Measurements from ENCODE around the gene OSBPL10.

OSBPL10 gene

DNA sequence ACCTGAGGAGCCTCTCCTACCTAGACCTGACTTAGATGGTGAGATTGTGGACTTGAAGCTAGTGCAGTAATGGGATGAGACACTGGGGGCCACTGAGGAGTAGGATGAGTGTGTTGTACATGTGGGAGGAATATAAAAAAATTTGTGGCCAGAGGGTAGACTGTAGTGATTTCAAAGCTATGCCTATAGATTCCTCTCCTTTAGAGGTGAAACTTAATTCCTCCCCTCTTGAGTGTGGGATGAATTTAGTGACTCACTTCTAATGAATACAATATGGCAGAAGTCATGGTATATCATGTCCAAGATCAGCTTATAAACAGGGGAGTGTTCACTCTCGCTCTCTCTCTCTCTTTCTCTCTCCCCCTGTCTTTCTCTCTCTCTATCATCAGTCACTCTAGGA, 7.2 kb upstream of the OSBPL10 start:
- H3K79me2 ChIP-seq (ENCODE audit: insufficient read depth, low read length), result no peaks in the 10 kb centered on the region

DNA sequence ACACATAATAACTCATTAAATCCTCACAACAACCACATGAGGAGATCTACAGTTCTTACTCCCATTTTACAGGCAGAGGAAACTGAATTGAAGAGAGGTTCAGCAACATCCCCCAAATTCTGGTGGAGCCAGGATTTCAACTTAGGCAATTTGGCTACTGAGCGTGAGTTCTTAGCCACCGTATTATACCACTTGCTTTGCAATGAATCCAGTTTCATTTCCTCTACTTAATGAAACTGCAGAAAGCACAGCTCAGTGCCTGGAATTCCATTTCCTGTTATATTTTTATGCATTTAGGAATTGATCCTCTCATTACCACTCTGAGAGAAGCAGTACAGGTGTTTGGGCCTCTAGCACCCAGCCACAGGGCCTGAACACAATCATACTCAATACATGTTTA, 4.8 kb upstream of the OSBPL10 start:
- H3K36me3 ChIP-seq (ENCODE audit: insufficient read depth, low read length), result no peaks in the 10 kb centered on the region
- no peaks in the 10 kb centered on the region for H3K79me2 ChIP-seq (ENCODE audit: insufficient read depth, low read length)
- H3K9me2 ChIP-seq (replicated peaks; ENCODE audit: low read depth, low read length), result no peaks in the 10 kb centered on the region
- H3K4me3 ChIP-seq (ENCODE audit: low read length, poor library complexity, severe bottlenecking), result no peak overlapping the region
- TF ChIP-seq, protein P1, sequence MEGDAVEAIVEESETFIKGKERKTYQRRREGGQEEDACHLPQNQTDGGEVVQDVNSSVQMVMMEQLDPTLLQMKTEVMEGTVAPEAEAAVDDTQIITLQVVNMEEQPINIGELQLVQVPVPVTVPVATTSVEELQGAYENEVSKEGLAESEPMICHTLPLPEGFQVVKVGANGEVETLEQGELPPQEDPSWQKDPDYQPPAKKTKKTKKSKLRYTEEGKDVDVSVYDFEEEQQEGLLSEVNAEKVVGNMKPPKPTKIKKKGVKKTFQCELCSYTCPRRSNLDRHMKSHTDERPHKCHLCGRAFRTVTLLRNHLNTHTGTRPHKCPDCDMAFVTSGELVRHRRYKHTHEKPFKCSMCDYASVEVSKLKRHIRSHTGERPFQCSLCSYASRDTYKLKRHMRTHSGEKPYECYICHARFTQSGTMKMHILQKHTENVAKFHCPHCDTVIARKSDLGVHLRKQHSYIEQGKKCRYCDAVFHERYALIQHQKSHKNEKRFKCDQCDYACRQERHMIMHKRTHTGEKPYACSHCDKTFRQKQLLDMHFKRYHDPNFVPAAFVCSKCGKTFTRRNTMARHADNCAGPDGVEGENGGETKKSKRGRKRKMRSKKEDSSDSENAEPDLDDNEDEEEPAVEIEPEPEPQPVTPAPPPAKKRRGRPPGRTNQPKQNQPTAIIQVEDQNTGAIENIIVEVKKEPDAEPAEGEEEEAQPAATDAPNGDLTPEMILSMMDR (conservative IDR thresholded peaks at IDR 0.05; ENCODE audit: low read length), result no peak
- no peak for TF ChIP-seq EZH2phosphoT487 (IDR thresholded peaks at IDR 0.05; ENCODE audit: borderline replicate concordance)
- H3K9me3 ChIP-seq (ENCODE audit: insufficient read depth, low read depth, low read length), result peaks cover 4% of the 10 kb centered on the region; the same call in 1 of the 2 replicates
- no peak overlapping the region for H2AFZ ChIP-seq (ENCODE audit: low read length)
- H4K20me1 ChIP-seq (ENCODE audit: insufficient read depth, low read length, poor library complexity, severe bottlenecking), result no peaks in the 10 kb centered on the region
- H3K27me3 ChIP-seq (ENCODE audit: insufficient read depth, low read length, poor library complexity, severe bottlenecking), result peaks cover 2% of the 10 kb centered on the region
- no peaks in the 10 kb centered on the region for H3F3A ChIP-seq (ENCODE audit: low read depth)
- H3K9ac ChIP-seq (ENCODE audit: low read depth, low read length, poor library complexity, severe bottlenecking), result no peak overlapping the region
- no peaks in the 10 kb centered on the region for H3K4me1 ChIP-seq (ENCODE audit: insufficient read depth, low read length, poor library complexity, severe bottlenecking)
- H3K4me2 ChIP-seq (ENCODE audit: low read depth, low read length, poor library complexity, severe bottlenecking), result no peak overlapping the region

More for the DNA sequence above, 7.2 kb upstream of the OSBPL10 start:
- Histone ChIP-seq H3K4me3 (ENCODE audit: low read length, poor library complexity, severe bottlenecking) (no peak overlapping the region), H3K9ac (ENCODE audit: low read depth, low read length, poor library complexity, severe bottlenecking) (no peak overlapping the region), H3K4me1 (ENCODE audit: insufficient read depth, low read length, poor library complexity, severe bottlenecking) (no peaks in the 10 kb centered on the region), H4K20me1 (ENCODE audit: insufficient read depth, low read length, poor library complexity, severe bottlenecking) (no peaks in the 10 kb centered on the region), H3F3A (ENCODE audit: low read depth) (no peaks in the 10 kb centered on the region), H3K9me2 (replicated peaks; ENCODE audit: low read depth, low read length) (no peaks in the 10 kb centered on the region), H3K27me3 (ENCODE audit: insufficient read depth, low read length, poor library complexity, severe bottlenecking) (no peaks in the 10 kb centered on the region), H2AFZ (ENCODE audit: low read length) (no peak overlapping the region), H3K4me2 (ENCODE audit: low read depth, low read length, poor library complexity, severe bottlenecking) (no peak overlapping the region), H3K9me3 (ENCODE audit: insufficient read depth, low read depth, low read length) (peaks cover 5% of the 10 kb centered on the region; the same call in 1 of the 2 replicates), H3K36me3 (ENCODE audit: insufficient read depth, low read length) (no peaks in the 10 kb centered on the region)
- TF ChIP-seq, protein P1 (conservative IDR thresholded peaks at IDR 0.05; ENCODE audit: low read length), result no peak
- no peak for TF ChIP-seq EZH2phosphoT487 (IDR thresholded peaks at IDR 0.05; ENCODE audit: borderline replicate concordance)

DNA sequence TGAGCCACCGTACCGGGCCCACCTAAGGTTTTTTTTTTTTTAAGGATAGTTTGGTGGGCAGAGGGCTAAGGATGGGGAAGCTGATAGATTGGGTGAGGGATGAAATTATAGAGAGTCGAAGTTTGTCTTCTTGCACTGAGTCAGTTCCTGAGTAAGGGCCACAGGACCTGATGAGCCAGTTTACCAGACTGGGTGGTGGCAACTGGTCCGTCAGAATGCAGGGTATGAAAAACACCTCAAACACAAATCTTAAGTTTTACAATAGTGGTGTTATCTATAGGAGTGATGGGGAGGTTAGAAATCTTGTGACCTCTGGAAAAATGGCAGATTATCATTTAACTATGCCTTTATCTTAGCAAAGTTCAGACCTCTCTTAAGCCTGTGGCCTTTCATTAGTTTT, 3.3 kb upstream of the OSBPL10 start:
- Histone ChIP-seq H3K4me3 (ENCODE audit: low read length, poor library complexity, severe bottlenecking) (no peak overlapping the region), H2AFZ (ENCODE audit: low read length) (no peak overlapping the region), H3F3A (ENCODE audit: low read depth) (no peaks in the 10 kb centered on the region), H3K9me3 (ENCODE audit: insufficient read depth, low read depth, low read length) (no peaks in the 10 kb centered on the region), H3K27me3 (ENCODE audit: insufficient read depth, low read length, poor library complexity, severe bottlenecking) (peaks cover 9% of the 10 kb centered on the region), H3K9ac (ENCODE audit: low read depth, low read length, poor library complexity, severe bottlenecking) (no peak overlapping the region), H3K36me3 (ENCODE audit: insufficient read depth, low read length) (no peaks in the 10 kb centered on the region), H4K20me1 (ENCODE audit: insufficient read depth, low read length, poor library complexity, severe bottlenecking) (no peaks in the 10 kb centered on the region), H3K4me1 (ENCODE audit: insufficient read depth, low read length, poor library complexity, severe bottlenecking) (no peaks in the 10 kb centered on the region), H3K4me2 (ENCODE audit: low read depth, low read length, poor library complexity, severe bottlenecking) (no peak overlapping the region), H3K79me2 (ENCODE audit: insufficient read depth, low read length) (no peaks in the 10 kb centered on the region), H3K9me2 (replicated peaks; ENCODE audit: low read depth, low read length) (no peaks in the 10 kb centered on the region)
- TF ChIP-seq, protein P1 (conservative IDR thresholded peaks at IDR 0.05; ENCODE audit: low read length), result no peak
- no peak for TF ChIP-seq EZH2phosphoT487 (IDR thresholded peaks at IDR 0.05; ENCODE audit: borderline replicate concordance)

Measured in Loucy (cell line).